ENCODE data around the gene SLC2A4.

SLC2A4 gene

DNA sequence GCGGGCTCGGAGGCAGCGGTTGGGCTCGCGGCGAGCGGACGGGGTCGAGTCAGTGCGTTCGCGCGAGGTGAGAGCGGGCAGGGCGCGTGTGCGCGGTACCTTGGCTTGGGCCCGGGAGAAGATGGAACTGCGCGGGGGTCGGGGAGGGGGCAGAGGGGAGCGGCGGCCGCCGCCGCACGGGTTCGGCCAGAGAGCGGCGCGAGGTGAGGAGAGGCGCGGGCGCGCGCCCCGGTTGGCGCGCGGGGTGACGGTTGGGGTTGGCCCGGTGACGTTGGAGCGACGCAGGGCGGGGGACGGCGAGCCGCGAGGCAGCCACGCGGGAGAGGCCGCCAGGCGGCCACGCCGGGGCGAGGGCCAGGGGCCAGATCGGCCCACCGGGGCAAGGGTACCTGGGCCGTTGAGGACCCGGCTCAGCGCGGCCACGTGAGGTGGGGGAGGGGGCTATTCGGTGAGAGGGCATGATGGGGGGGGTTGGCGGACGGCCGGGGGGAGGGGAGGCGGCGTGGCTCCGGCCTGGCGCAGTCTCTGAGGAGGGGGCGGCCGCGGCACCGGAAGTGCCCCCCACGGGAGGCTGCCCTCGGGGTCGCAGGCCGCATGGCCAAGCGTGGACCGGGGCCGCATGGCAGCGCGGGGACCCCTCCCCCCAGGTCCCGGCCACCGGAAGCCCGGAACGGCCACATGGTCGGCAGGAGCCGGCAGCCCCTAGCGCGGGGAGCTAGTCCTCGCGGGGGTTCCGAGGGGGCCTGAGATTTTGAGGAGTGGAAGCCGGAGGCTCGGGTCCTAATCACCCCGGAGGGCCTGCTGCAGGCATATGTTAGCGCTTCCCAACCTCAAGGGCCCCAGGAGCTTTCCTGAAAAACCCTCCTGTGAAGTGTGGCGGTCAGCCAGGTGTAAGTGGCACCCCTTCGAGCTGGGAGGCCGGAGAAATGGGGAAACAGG is 26.4 kb downstream of the SLC2A4 start:
- peak; percentile 31 for DNase-seq

DNA sequence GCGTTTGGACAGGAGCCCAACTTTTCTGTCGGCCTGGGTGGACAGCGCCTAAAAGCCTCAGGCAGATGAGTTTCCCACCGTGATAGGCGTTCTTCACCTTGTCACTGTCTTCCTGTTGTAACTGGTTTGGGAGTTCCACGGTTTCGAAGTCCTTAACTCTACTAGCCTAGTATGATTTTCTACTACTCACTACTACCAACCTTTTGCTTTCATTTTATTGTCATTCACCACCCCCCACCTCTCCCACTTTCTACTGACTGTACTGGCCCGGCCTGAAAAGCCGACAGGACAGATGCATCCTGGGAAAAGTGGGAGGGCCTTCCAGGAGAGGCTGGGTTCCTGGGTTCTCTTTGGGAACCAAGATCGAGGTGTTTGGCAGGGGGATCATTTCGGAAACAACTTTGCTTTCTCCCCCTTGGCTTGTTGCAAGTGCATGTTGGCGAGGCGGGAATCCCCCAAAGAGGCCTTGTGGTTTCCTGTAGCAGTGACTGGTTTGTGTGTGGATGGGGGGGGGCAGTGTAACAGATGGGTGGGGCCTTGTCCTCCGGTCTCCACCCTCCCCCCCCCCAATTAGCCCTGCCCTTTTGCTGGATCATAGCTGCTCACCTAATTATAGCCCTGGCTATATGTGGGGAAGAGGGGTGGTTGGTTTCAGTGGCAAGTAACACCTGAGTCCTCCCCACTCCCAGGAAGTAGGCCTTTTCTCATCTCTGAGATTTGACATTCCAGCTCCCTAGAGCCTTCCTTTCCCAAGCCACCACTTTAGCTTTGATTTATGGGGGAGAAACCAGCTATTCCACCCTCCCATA is 27.3 kb downstream of the SLC2A4 start:
- peak; percentile 83 for DNase-seq

DNA sequence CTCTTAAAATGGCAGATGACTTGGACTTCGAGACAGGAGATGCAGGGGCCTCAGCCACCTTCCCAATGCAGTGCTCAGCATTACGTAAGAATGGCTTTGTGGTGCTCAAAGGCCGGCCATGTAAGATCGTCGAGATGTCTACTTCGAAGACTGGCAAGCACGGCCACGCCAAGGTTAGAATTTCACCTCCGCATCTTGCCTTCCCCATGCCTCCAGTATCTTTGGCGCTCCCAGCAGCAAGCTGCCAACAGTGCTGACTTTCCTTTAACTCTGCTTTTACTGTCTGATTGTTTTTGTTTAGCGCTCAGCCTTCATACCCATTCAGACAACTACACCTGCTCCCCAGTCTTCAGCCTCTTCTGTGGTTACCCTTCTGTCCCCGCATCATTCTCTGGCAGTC is 28.1 kb downstream of the SLC2A4 start:
- no peak for DNase-seq

DNA sequence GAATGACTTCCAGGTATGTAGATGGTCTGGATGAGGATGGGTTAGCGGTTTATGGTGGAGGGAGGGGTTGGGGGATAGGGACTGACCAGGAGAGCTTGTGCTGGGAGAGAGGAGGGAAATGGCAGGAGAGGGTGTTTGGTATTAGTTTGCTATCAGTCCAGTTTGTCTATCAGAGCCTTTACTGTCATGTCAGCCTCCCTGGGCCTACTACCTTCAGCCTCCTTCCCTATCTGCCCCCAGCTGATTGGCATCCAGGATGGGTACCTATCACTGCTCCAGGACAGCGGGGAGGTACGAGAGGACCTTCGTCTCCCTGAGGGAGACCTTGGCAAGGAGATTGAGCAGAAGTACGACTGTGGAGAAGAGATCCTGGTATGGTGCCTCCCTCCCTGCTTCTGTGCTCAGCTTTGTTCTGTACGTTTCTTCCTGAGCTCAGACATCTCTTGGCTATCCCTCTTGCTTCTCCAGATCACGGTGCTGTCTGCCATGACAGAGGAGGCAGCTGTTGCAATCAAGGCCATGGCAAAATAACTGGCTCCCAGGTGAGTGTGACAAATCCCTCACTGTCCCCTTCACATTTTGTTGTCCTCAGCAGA is 29.7 kb downstream of the SLC2A4 start:
- DNase-seq, result no peak

DNA sequence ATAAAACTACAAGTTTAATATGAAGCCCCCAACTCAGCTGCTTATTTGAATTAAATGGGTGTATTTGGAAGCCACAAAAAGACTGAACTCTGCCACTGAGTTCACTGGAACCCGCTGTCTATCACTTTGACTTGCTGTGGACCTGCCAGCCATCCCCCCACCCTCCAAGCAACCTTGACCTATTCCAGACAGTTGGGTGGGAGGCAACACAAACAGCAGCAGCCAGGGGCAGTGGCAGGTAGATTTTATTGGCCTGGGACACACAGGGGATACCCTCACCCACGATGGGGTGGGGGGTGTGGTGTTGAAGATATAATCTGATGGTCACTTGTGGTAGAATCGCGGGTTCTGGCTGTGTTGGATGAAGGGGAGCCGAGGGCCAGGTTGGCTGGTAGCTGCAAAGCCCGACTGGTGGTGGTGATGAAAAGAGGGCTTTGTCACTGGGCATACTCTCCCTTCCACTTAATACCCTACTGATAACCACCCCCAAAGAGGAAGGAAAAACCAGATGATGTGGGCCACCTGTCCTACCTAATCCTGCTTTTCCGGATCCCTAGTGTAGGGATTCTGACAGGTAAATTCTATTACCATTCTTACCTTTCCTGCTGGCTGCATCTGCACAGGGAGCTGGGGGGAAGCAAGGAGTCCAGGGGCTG is 31.0 kb downstream of the SLC2A4 start:
- DNase-seq, result no peak

DNA sequence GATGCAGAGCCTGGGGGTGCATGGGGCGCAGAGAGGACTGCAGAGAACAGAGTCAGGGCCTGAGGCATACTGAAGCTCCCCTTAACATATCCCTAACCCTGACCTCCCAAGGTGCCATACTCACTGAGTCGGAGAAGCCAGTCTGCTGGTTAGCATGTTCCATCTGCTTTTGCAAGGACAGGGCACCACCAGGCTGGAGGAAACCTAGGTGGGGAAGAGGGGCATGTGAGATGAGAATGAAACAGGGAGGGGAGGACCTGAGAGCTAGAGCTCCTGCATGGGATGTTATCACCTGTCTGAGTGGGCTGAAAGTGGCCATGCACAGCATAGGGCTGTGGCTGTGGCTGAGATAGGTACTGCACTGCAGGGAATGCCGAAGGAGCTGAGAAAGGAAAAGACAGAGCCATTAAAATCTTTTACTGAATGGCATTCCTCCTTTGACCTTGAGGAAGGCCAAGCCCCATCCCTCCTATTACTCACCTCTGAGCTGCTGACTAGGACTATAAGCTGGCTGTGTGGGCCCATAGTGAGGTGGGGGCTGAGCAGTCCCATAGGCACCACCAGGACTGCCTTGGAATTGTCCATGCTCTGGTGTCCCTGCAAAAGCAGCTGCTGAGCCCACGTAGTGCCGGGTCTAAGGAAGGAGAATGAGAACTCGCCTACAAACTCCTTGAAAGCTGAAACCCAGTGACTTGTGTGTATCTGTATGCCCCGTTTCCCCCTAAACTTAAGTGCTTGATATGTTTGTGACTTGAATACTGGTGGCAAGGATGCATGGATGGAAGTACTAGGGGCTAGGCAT is 31.8 kb downstream of the SLC2A4 start:
- no peak for DNase-seq

DNA sequence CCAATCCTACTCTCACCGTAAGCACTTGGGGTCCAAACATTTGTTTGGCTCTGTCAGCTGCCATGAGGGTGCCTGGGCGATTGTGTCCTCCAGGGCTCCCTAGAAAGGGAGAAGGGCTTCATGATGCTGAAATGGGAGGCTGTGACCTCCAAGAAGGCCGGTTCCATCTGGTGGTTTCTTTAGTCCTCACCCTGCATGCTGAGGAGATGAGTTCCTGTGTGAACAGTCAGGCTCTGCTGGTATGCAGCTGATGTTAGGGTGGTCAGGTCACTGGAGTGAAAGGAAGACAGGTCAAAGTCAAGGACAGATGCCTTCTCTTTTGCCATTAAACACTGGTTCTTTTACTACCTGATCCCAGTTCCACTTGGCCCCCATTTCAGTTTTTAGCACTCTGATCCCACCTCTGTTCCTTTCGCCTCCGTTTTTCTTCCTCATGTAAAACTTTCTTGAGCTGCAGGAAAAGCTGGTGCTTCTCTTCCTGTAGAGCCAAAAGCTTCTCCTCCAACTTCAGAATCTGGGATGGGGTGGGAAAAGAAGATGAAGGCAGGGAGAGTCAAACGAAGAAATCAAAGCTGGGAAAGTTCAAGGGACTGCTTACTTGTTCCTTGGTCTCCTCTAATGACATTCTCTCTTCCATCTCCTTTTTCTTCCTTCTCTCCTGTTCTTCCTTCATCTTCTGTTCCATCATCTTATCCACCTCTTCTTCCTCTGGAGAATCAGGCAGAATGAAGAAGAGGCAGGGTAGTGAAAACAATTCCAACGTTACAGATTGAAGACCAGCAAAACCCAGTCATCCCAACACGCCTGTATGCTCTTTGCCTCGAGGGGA is 32.6 kb downstream of the SLC2A4 start:
- DNase-seq, result no peak

DNA sequence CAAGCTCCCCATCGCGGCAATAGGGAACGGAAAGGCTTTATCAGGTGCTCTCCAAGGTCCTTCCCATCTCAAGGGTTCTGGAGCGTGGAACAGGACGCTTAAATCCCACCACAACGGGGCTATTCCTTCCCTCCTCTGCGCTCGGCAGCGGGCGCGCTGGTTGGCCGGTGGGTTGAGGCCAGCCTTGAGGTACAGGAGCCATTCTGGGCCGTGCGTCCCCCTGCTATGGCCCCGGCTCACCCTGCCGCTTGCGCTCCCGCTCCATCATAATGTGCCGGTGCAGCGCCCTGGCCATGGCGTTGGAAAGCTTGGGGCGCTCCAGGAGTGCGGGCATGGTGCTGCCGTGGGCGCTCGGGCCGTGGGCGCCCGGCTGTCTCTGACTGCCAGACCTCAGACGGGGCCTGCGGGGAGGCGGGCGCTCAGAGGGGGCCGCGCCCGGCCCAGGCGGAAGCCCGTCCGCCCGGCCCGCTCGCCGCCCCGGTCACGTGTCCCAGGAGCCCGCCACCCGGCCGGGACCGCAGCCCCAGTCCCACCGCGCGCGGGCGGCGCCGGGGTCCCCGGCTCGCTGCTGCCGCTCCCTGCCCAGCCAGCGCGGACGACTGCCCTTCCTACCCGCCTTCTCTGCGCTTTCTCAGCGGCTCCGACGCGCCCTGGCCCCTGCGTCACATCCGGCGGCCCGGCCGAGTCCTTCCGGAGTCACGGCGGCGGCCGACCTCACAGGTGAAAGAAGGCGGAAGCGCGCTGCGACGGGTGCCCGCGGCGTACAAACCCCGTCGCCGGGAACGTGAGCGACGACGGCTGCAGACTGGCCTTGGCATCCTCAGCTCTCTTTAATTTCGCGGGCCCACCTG is 33.4 kb downstream of the SLC2A4 start, which contains the start of gene GPS2:
GPS2 (minus strand) TSS at position 642 of the 851 bp plus-strand sequence; CDS start at position 334, 308 bp downstream.
- peak; percentile 90 for DNase-seq

DNA sequence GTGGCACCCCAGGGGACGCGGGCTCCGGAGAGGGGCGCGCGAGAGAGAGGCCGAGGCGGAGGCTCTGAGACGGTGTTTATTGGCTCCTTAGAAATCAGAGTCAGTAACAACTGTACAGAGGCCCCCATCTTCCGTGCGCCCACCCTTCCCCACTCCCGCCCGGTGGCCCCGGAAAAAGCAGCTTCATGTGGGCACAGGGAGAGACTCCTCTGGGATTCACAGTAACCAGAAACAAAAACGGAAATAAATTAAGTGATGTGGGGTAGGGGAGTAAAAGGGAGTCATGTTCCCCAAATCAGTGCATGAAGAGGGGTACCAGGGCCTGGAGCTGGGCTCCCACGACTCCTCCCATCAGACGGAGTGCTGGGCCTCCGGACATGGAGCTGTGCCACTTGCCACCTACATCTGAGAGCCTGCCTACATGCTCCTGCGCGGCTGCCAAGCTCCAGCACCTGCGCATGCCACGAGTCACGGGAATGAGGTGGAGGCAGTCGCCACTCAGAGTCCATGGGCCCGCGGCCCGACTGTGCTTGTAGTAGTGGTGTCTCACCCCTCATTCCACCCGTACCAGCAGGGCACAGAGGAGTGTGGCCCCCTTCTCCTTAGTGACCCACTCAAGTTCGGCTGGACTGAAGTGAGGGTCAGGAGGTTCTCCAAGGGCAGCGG is 34.2 kb downstream of the SLC2A4 start:
- no peak for DNase-seq

DNA sequence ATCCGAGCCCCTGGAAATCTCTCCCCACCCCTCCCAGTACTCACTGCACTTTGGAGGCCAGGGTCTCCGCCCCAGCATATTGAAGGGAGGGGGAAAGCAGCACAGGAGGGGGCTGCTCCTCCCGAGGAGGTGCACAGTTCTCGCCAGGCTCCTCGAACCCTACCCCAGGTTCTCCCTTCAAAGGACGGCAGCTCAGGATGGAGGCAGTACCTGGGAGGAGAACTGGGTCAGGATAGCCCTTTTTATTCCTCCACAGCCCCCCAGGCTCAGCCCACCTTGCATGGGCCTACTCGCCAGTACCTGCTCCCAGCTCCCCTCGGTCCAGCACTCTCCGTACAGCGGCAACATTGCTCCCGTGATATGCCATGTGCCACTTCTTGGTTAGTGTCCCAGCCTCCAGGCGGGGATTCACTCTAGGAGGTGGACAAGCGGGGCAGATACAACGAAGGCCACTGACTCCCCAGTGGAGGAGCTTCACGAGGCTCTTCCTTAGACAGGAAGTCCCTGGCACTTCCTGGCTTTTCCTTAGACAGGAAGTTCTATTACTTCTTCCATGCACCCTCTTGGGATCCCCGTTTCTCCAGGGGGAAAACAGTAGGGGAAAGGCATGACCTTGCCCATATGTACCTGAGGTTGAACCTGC is 35.8 kb downstream of the SLC2A4 start:
- DNase-seq, result no peak

DNA sequence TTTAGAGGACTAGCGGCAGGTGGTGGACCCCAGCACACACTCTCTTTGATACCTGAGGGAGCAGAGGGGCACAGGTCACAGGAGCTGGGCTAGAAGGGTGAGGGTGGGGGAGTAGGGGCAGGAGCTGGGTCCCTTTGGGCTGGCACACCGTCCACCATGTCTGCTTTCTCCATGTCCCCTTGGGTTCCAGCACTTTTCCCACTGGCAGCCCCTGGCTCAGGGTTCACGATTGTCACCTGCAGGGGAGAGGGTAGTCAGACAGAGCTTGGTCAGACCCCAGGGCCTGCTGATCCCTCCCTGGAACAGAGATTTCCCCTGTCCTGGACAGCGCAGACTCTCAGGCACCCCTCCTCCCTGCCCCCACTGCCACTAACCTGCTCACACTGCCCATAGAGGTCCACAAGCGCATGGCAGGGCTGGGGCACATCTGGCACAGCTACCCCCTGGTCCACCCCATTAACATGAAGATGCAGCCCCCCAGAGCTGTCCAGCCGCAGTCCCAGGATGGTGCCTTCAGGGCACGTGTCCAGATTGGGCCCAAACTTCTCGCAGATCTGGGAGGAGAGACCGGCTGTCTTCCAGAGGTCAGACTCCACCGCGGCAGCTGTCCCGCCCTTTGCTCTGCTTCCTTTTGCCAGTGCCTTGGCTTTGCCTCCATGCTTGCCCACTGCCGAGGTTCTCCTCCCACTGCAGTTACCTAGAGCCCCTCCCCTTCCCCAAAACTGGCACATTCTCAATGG is 36.8 kb downstream of the SLC2A4 start:
- DNase-seq, result no peak

DNA sequence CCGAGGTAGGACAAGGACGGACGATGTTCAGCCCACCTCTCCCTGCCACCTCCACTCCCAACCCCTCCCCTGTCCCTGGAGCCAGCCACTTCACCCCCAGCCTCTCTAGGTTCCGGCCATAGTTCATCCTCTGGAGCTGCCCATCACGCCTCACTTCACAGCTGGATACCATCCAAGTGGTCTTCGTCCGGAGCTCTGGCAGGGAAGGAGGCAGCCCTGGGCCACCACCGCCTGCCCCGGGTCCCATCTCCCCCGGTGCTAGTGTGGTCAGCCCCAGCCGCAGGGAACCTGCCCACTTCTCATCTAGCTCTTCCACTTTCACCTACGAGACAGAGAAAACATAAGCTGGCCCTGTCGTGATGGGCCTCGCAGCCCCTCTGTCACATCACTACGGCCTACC is 39.9 kb downstream of the SLC2A4 start:
- no peak for DNase-seq

DNA sequence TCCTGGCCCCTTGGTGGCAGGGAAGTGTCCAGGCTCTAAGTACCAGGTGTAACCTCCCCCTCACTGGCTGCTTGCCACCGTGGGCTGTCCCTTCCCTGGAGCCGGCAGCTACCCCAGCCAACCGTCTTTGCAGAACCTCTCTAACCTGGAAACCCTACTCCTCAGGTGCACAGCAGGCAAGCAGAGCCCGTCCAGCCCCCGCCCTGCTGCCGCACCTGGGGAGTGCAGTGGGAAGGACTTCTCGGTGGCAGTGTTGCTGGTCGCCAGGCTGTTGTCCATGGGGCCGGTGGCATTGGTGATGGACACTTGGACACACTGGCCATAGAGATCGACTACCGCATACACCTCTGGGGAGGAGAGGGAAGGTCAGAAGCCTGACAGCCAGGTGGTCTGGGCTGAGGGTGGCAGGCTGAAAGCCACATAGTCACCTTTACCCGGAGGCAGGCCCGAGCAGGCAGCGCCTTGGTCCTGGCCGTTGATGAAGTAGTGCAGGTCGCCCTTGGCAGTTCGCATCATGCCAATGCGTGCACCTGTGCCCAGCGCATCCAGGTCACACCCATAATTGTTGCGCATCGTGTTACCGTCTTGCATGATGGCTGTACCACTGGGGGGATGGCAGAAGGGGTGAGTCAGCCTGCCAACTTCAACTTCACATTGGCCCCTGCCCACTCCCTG is 41.1 kb downstream of the SLC2A4 start:
- DNase-seq, result no peak

DNA sequence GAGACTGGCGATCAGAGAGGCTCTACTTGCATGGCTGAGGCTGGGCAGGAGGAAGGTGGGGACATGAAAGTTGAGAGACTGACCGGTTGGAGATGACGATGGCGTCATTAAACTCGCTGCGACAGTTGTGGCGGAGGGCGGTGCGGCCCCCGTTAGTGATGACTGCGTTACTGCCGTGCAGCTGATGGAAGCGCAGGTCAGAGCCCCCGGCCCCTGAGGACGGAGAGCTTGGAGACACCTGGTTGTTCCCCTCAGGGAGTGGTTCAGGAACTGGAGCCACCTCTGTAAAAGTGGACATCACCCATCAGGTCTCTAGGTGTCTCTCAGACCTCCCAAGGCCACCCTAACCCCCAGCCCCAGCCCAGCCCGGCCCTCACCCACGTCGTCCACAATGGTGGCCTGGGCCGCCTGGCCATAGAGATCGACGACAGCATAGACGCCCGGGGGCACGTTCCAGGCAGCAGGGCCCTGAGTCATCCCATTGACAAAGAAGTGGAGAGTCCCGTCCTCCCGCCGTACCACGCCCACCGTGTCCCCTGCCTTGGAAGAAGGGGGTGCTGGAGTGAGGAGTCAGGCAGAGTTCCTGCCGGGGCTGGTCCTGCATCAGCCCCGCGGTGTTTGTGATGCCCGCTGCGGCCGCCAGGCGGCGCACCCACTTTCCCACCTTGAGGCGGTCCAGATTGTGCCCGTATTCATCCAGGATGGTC is 42.4 kb downstream of the SLC2A4 start:
- peak; percentile 52 for DNase-seq

DNA sequence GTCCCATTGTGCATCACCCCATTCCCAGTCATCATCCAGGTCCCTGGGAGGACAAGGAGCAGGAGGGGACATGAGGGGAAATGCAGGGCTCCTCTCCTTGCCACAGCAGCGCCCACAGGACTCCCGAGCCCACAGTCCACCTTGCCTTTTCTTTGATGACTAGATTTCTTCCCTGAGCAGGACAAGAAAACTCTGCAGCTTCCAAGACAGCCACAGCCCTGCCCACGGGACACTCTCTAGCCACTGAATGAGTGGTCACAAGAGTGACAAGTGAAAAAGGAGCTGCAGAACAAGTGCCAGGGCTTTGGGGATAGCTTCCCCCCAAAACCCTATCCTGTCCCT is 42.9 kb downstream of the SLC2A4 start:
- DNase-seq, result no peak

DNA sequence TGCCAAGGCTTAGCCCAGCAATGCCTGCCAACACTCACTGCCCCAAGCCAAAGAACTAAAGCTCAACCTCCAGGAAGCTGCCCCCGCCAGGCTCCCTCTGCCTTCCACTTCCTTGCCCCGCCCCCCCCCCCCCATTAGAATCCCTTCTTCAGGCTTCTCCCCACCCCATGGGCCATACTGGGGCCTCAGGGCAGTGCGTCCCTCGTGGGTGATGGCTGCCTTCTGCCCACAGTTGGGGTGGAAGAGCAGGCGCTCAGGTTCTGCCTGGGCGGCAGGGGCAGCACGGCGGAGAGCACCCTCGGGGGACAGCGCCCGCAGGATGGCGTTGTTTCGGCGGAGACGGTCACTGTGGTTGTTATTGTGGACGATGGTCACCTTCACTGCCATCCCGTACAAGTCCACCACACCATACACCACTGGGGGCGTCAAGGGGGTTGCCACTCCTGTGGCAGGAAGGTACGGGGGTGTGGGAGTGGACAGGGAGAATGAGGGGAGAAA is 43.6 kb downstream of the SLC2A4 start:
- no peak for DNase-seq

DNA sequence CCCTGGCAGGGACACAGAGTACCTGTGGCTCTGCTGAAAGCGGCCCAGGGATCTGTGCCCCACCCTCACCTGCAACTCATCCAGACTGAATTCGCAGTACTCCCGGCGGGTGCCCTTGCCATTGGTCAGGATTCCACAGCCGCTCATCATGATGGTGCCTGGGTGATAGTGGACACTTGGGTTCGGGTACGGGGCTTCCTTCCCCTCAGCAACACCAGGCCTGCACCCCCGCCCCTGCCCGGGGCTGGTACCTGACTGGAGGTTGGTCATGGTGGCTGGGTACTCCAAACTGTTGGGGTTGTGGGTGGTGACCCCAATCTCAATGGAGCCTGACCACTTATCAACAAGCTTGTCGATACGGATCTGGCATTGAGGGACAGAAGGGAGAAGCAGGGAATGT is 44.7 kb downstream of the SLC2A4 start:
- no peak for DNase-seq
